Measurements from ENCODE around the gene IARS1.

Gene IARS1

DNA sequence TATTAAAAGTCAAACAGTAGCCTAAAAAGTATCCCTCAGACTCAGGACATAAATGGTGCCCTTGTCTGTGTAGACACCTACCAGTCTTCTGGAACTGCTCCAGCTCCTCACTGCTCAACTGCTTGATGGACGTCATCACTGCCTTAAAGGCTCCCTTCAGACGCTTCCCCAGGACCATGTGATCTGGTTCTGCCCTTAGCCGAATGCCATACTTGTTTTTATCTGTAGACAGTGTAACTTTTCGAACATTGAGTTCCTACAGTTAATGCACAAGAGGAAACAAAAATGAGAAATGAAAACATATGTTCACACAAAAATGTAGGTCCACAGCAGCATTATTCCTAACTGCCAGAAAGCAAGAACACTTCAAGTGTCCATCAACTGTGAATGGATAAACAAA lies 46.2 kb downstream of the IARS1 start:
- DNase-seq (ENCODE audit: low read depth in 1 of 2, low spot score in 1 of 2) = no peak

DNA sequence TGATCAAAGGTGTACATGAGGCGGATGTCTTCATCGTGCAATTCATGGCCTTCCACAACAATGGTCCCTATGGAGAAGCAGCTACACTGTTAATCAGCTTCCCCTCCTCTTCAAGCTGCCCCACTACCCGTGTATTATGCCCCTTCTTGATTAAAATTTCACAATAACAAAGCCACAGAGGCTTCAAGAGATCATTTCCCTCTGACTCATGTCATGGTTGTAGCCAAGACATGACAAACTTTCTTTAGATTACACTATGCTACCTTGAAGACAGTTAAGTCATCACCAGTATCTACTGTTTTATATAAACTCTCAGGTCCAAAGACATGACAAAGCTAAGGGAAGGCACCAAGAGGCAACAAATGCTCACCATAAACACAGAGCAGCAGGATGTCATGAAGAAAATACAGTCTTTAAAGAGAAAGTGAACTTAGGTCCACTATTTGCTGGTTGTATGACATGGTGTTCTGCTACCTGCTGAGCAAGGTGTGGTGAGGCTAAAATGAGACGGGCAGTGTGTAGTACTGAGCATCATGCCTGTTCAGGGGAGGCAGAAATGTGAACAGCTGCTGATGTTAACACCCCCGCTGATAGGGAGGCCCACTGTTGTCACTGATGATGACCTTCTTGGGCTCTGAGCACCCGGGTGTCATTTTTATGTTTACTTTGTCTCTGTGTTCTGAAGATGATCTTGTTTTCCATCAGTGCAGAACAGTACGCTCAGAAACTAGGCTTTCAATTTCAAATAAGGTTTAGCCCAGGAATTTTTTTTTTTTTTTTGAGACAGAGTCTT lies 48.3 kb downstream of the IARS1 start:
- no peak for DNase-seq (ENCODE audit: low read depth in 1 of 2, low spot score in 1 of 2)

All from stimulated activated CD4-positive, alpha-beta T cell treated with anti-CD3 and anti-CD28 coated beads, Interleukin-15, amount 100 ng/mL, for 1 hour (primary cell).